ENCODE results near the gene CDK2AP2. TPM values are rescaled to one million over a fixed set of nuclear protein-coding genes. Genes with fewer than 3 reads are reported as not detected.

CDK2AP2 gene
- polyA plus RNA-seq, 3 donors, result 47.8 to 80.2 (median 78.5) TPM

DNA sequence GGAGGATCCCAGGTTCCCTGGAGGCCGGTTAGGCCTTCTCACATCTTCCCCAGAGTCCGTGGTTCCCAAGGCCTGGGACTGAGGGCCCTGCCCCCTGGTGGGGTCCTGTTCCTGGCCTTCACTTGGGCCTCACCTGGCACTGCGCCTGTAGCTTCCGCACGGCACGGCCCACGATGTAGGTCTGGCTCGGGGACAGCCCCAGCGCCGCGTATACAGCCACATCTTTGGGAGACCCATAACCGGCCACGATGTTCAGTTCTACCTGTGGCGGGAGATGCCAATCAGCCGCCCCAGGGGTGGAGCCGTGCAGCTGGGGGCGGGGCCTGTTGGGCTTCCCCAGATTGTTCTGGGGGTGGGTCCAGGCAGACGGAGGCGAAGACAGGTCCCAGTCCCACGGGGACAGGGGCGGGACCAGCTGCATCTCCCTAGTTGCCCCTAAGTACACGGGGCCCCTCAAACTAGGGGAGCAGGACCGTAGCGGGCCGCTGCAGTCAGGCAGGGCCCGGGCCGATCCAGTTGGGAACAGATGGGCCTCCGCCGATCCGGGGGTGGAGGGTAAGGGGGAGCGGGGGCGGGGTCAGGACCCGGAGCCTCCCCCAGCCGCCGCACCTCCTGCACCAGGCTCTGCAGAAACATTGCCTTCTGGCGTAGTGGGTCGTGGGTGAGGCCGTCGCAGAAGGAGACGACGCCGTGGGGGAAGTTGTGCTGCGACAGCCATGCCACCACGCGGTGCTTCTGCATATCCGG, 15.0 kb downstream of the CDK2AP2 start:
- WGBS (ENCODE audit: insufficient coverage), result 95% methylated on average over 23 of the region's 46 CpGs
- Histone ChIP-seq H3K27ac (ENCODE audit: low read depth in 1 of 2, low read length in 2 of 2) (no peak overlapping the region), H3K4me1 (ENCODE audit: control insufficient read depth in 1 of 2, insufficient read depth in 2 of 2, low read length in 2 of 2) (no peaks in the 10 kb centered on the region), H4K20me1 (ENCODE audit: insufficient read depth, low read length) (peaks cover 93% of the 10 kb centered on the region), H3K36me3 (replicated peaks in 1 of 2; ENCODE audit: control insufficient read depth in 1 of 2, insufficient read depth in 2 of 2, low read length in 2 of 2) (peaks cover 91 to 99% of the 10 kb centered on the region in 2 donors), H3K79me2 (ENCODE audit: insufficient read depth, low read length) (peaks cover 8% of the 10 kb centered on the region), H3K4me3 (replicated peaks in 1 of 3; ENCODE audit: low read depth in 2 of 3, low read length in 3 of 3) (no peak overlapping the region), H3K9ac (ENCODE audit: insufficient read depth, low read length, poor library complexity, severe bottlenecking) (no peak overlapping the region), H3K9me3 (replicated peaks in 1 of 2; ENCODE audit: control insufficient read depth in 1 of 2, insufficient read depth in 1 of 2, low read length in 2 of 2) (no peaks in the 10 kb centered on the region), H3K27me3 (ENCODE audit: control insufficient read depth in 2 of 2, insufficient read depth in 2 of 2, low read length in 2 of 2) (no peaks in the 10 kb centered on the region), H2AFZ (ENCODE audit: insufficient read depth, low read depth, low read length, poor library complexity, severe bottlenecking) (no peak overlapping the region), H3K4me2 (replicated peaks; ENCODE audit: extremely low read depth, low read length, poor library complexity, severe bottlenecking) (no peak overlapping the region)
- Mint-ChIP-seq H3K36me3 (peaks cover 64 to 96% of the 10 kb centered on the region in 2 donors), H3K4me1 (no peaks in the 10 kb centered on the region), H3K27ac (no peak overlapping the region), H3K4me3 (no peak overlapping the region), H3K9me3 (no peaks in the 10 kb centered on the region), H3K27me3 (ENCODE audit: low read depth in 3 of 3) (no peaks in the 10 kb centered on the region)
- no peak for TF ChIP-seq CTCF (IDR thresholded peaks at IDR 0.05)
- no peak for DNase-seq
- intact Hi-C loops (cut with micrococcal nuclease), result no loop called here

- Histone ChIP-seq H3K9ac (ENCODE audit: insufficient read depth, low read length, poor library complexity, severe bottlenecking) (no peak overlapping the region), H3K36me3 (replicated peaks in 1 of 2; ENCODE audit: control insufficient read depth in 1 of 2, insufficient read depth in 2 of 2, low read length in 2 of 2) (peaks cover 89 to 99% of the 10 kb centered on the region in 2 donors), H3K4me1 (ENCODE audit: control insufficient read depth in 1 of 2, insufficient read depth in 2 of 2, low read length in 2 of 2) (no peaks in the 10 kb centered on the region), H3K79me2 (ENCODE audit: insufficient read depth, low read length) (peaks cover 9% of the 10 kb centered on the region), H3K27ac (ENCODE audit: low read depth in 1 of 2, low read length in 2 of 2) (no peak overlapping the region), H3K4me2 (replicated peaks; ENCODE audit: extremely low read depth, low read length, poor library complexity, severe bottlenecking) (no peak overlapping the region), H3K9me3 (replicated peaks in 1 of 2; ENCODE audit: control insufficient read depth in 1 of 2, insufficient read depth in 1 of 2, low read length in 2 of 2) (no peaks in the 10 kb centered on the region), H3K27me3 (ENCODE audit: control insufficient read depth in 2 of 2, insufficient read depth in 2 of 2, low read length in 2 of 2) (no peaks in the 10 kb centered on the region), H3K4me3 (replicated peaks in 1 of 3; ENCODE audit: low read depth in 2 of 3, low read length in 3 of 3) (no peak overlapping the region), H4K20me1 (ENCODE audit: insufficient read depth, low read length) (peaks cover 95% of the 10 kb centered on the region), H2AFZ (ENCODE audit: insufficient read depth, low read depth, low read length, poor library complexity, severe bottlenecking) (no peak overlapping the region)
- no peak for DNase-seq
- Mint-ChIP-seq H3K4me3 (no peak overlapping the region), H3K4me1 (no peaks in the 10 kb centered on the region), H3K27me3 (ENCODE audit: low read depth in 3 of 3) (no peaks in the 10 kb centered on the region), H3K27ac (peak overlapping the region in 2 of 7 donors; percentile 41 to 63), H3K9me3 (no peaks in the 10 kb centered on the region), H3K36me3 (peaks cover 64 to 96% of the 10 kb centered on the region in 2 donors)
- intact Hi-C loops (cut with micrococcal nuclease), result no loop called here
- WGBS (ENCODE audit: insufficient coverage), result 92% methylated on average over 19 of the region's 19 CpGs
- no peak for TF ChIP-seq CTCF (IDR thresholded peaks at IDR 0.05)
These were observed 15.8 kb downstream of the CDK2AP2 start for GRCh38 chr11:67492069-67492727.

Data from CD14-positive monocyte (primary cell).